PC-9 (cell line): ENCODE results near the gene CCDC150. TPM values are rescaled to one million over a fixed set of nuclear protein-coding genes. Genes with fewer than 3 reads are reported as not detected.

Experiments
- BruUV-seq: library from RNA; stranded (reverse); fragments of 400-500 nt; replicated peaks from 2 replicates; lab custom pipeline; 2021; lab: Mats Ljungman, UMichigan
- CTCF ChIA-PET: fragments of 300-600 bp; sonication (Branson Sonifier 250); formaldehyde crosslinking; loops from one replicate; lab custom pipeline; 2022; ENCODE audit warnings: antibody characterized with exemption; lab: Charles Lee
- POLR2A ChIA-PET: fragments of 300-600 bp; sonication (Branson Sonifier 250); formaldehyde crosslinking; loops from one replicate; lab custom pipeline; 2022; ENCODE audit warnings: antibody characterized with exemption; ENCODE audit not compliant: unreplicated experiment; lab: Charles Lee
- DNase-seq, 2 experiments: peaks; one replicate each; pipeline versions ENCODE4 v3.0.0 to v3.0.0-alpha.2; 2015 to 2022; ENCODE audit warnings: mixed read lengths in 1 of 2
- H2AFZ ChIP-seq: fragments of 200-600 bp; sonication (generic); 2 replicates; pipeline ENCODE4 v1.8.1; 2017; ENCODE audit warnings: antibody characterized with exemption
- H3F3A ChIP-seq: fragments of 200-600 bp; sonication (generic); 2 replicates; pipeline ENCODE4 v1.8.1; 2017; ENCODE audit warnings: antibody characterized with exemption, mild to moderate bottlenecking, low read depth; ENCODE audit not compliant: insufficient read depth
- H3K27ac ChIP-seq: fragments of 200-600 bp; sonication (generic); 2 replicates; pipeline ENCODE4 v1.6.1; 2016; ENCODE audit warnings: mixed run types
- H3K27me3 ChIP-seq: fragments of 200-600 bp; sonication (generic); 2 replicates; pipeline ENCODE4 v1.6.1; 2016; ENCODE audit warnings: low read depth, mixed run types; ENCODE audit not compliant: insufficient read depth
- H3K36me3 ChIP-seq: fragments of 200-600 bp; sonication (generic); 2 replicates; pipeline ENCODE4 v1.6.1; 2016; ENCODE audit warnings: low read depth, mixed run types
- H3K4me1 ChIP-seq: fragments of 200-600 bp; sonication (generic); replicated peaks from 2 replicates; pipeline ENCODE4 v1.6.1; 2016; ENCODE audit warnings: mixed run types; ENCODE audit not compliant: insufficient read depth
- H3K4me2 ChIP-seq: fragments of 200-600 bp; sonication (generic); 2 replicates; pipeline ENCODE4 v1.6.1; 2017; ENCODE audit warnings: mixed run types
- H3K4me3 ChIP-seq: fragments of 200-600 bp; sonication (generic); 2 replicates; pipeline ENCODE4 v1.6.1; 2016; ENCODE audit warnings: mixed run types
- H3K79me2 ChIP-seq: fragments of 200-600 bp; sonication (generic); 2 replicates; pipeline ENCODE4 v1.6.1; 2017; ENCODE audit warnings: low read depth, mixed run types
- H3K9me2 ChIP-seq: fragments of 200-600 bp; sonication (generic); 2 replicates; pipeline ENCODE4 v1.8.1; 2017; ENCODE audit warnings: mild to moderate bottlenecking; ENCODE audit not compliant: insufficient read depth
- H3K9me3 ChIP-seq: fragments of 200-600 bp; sonication (generic); 2 replicates; pipeline ENCODE4 v1.8.1; 2016; ENCODE audit warnings: low read depth; ENCODE audit not compliant: insufficient read depth
- H4K20me1 ChIP-seq: fragments of 200-600 bp; sonication (generic); 2 replicates; pipeline ENCODE4 v1.8.1; 2017; ENCODE audit not compliant: insufficient read depth
- CTCF ChIP-seq: fragments of 200-600 bp; sonication (generic); conservative IDR thresholded peaks from 2 replicates; pipeline ENCODE4 v1.6.1; 2017; ENCODE audit warnings: mixed run types, antibody characterized with exemption, mild to moderate bottlenecking, moderate library complexity
- EZH2 ChIP-seq: fragments of 200-600 bp; sonication (generic); IDR thresholded peaks from 2 replicates; pipeline ENCODE4 v1.8.0; 2017; ENCODE audit warnings: antibody characterized with exemption, low read depth
- intact Hi-C: fragments of 100-400 bp; cut with micrococcal nuclease; formaldehyde crosslinking; loops from one replicate; pipeline ENCODE4 v1.10.0; 2022; ENCODE audit not compliant: unreplicated experiment
- total RNA-seq: library from RNA; stranded (reverse); gene quantifications from 2 replicates; pipeline ENCODE4 v1.2.3, GENCODE V29; 2021

Gene CCDC150
- total RNA-seq, 1 experiment from 2014 or later = 9.8 TPM

- H3K4me1 ChIP-seq = no peaks in the 10 kb centered on the region
- H3K4me2 ChIP-seq = no peak overlapping the region
- no peaks in the 10 kb centered on the region for H3F3A ChIP-seq
- H3K9me2 ChIP-seq = no peaks in the 10 kb centered on the region
- DNase-seq = no peak
- no peak for TF ChIP-seq CTCF
- TF ChIP-seq EZH2 = no peak
- no peaks in the 10 kb centered on the region for H3K36me3 ChIP-seq
- H3K27me3 ChIP-seq = no peaks in the 10 kb centered on the region
- intact Hi-C loops = no loop called here
- H3K79me2 ChIP-seq = no peaks in the 10 kb centered on the region
- no peak overlapping the region for H2AFZ ChIP-seq
- no peaks in the 10 kb centered on the region for H4K20me1 ChIP-seq
- no TSS peak for BruUV-seq
- ChIA-PET CTCF (no interaction called here), POLR2A (no interaction called here)
- no peak overlapping the region for H3K4me3 ChIP-seq
- no peaks in the 10 kb centered on the region for H3K9me3 ChIP-seq
- no peak overlapping the region for H3K27ac ChIP-seq
Measured at GRCh38 chr2:196723571-196723970, 84.1 kb downstream of the CCDC150 start.

GRCh38 chr2:196725218-196725617 is 85.7 kb downstream of the CCDC150 start:
- CTCF ChIA-PET = no interaction called here
- no peak for TF ChIP-seq CTCF
- no peak for TF ChIP-seq EZH2

GRCh38 chr2:196725882-196726281 is 86.4 kb downstream of the CCDC150 start:
- TF ChIP-seq CTCF = no peak
- TF ChIP-seq EZH2 = no peak
- no peak overlapping the region for H3K4me3 ChIP-seq
- BruUV-seq = no TSS peak
- H4K20me1 ChIP-seq = no peaks in the 10 kb centered on the region
- H3K9me2 ChIP-seq = no peaks in the 10 kb centered on the region
- no peaks in the 10 kb centered on the region for H3K36me3 ChIP-seq
- no peaks in the 10 kb centered on the region for H3K79me2 ChIP-seq
- H3K27me3 ChIP-seq = no peaks in the 10 kb centered on the region
- ChIA-PET POLR2A (no interaction called here), CTCF (no interaction called here)
- H3K4me1 ChIP-seq = no peaks in the 10 kb centered on the region
- no peak overlapping the region for H3K27ac ChIP-seq
- no peaks in the 10 kb centered on the region for H3K9me3 ChIP-seq
- no peak overlapping the region for H3K4me2 ChIP-seq
- DNase-seq = no peak
- intact Hi-C loops = no loop called here
- no peaks in the 10 kb centered on the region for H3F3A ChIP-seq
- H2AFZ ChIP-seq = no peak overlapping the region

More at GRCh38 chr2:196725218-196725617, 85.7 kb downstream of the CCDC150 start:
- Histone ChIP-seq H3F3A (no peaks in the 10 kb centered on the region), H3K36me3 (no peaks in the 10 kb centered on the region), H3K79me2 (no peaks in the 10 kb centered on the region), H2AFZ (no peak overlapping the region), H3K27ac (no peak overlapping the region), H3K27me3 (no peaks in the 10 kb centered on the region), H3K9me2 (no peaks in the 10 kb centered on the region), H4K20me1 (no peaks in the 10 kb centered on the region), H3K4me2 (no peak overlapping the region), H3K4me3 (no peak overlapping the region), H3K9me3 (no peaks in the 10 kb centered on the region), H3K4me1 (no peaks in the 10 kb centered on the region)
- POLR2A ChIA-PET = no interaction called here
- intact Hi-C loops = no loop called here
- BruUV-seq = no TSS peak
- no peak for DNase-seq
